Measurements from ENCODE around the gene SAMD14. TPM values are rescaled to one million over a fixed set of nuclear protein-coding genes. Genes with fewer than 3 reads are reported as not detected.

The SAMD14 gene
- total and polyA plus RNA-seq, 7 donors: 0.55 to 2.7 (median 1.0) TPM

GRCh38 chr17:50175035-50175807 lies 45.3 kb upstream of the SAMD14 start:
- WGBS, 3 donors: 82 to 91% (median 85%) methylated on average over 16 of the region's 16 CpGs
- Histone ChIP-seq H3K9me3 (no peaks in the 10 kb centered on the region), H3K27ac (peak overlapping the region; percentile 88), H3K4me3 (no peak overlapping the region), H3K27me3 (ENCODE audit: insufficient read depth in 3 of 3, low read length in 2 of 3) (no peaks in the 10 kb centered on the region), H3K4me1 (peaks cover 60% of the 10 kb centered on the region), H3K36me3 (ENCODE audit: insufficient read depth in 1 of 2, low read depth in 1 of 2) (peaks cover 0 to 48% of the 10 kb centered on the region in 2 donors)
- TF ChIP-seq CTCF (IDR thresholded peaks at IDR 0.05): no peak
- intact Hi-C loops (cut with DNase I): loop anchor here in 1 of 2 donors (5.0 kb wide), 1 partner anchor 38 kb away; no protein-coding TSS in a partner anchor
- no peak for ATAC-seq
- DNase-seq: peak; percentile 15 to 52

- intact Hi-C loops (cut with DNase I): loop anchor here in 1 of 2 donors (5.0 kb wide), 1 partner anchor 57 kb away; no protein-coding TSS in a partner anchor
- 71 to 74% (median 72%) methylated on average over 6 of the region's 6 CpGs for WGBS, 3 donors
- peak overlapping the region; percentile 61 for H3K27ac ChIP-seq
- DNase-seq: peak; percentile 4 to 35
- no peak overlapping the region for H3K4me3 ChIP-seq
- H3K9me3 ChIP-seq: no peaks in the 10 kb centered on the region
- H3K4me1 ChIP-seq: peaks cover 64% of the 10 kb centered on the region
- peaks cover 0 to 56% of the 10 kb centered on the region in 2 donors for H3K36me3 ChIP-seq (ENCODE audit: insufficient read depth in 1 of 2, low read depth in 1 of 2)
- no peaks in the 10 kb centered on the region for H3K27me3 ChIP-seq (ENCODE audit: insufficient read depth in 3 of 3, low read length in 2 of 3)
- no peak for ATAC-seq
- no peak for TF ChIP-seq CTCF (IDR thresholded peaks at IDR 0.05)
These were observed 44.5 kb upstream of the SAMD14 start for GRCh38 chr17:50174444-50174843.

- intact Hi-C loops (cut with DNase I): loop anchor here in 1 of 2 donors (5.0 kb wide), 1 partner anchor 56 kb away; no protein-coding TSS in a partner anchor
- ATAC-seq (no peak), DNase-seq (peak; percentile 38 to 62)
- Histone ChIP-seq H3K4me3 (no peak overlapping the region), H3K9me3 (no peaks in the 10 kb centered on the region), H3K27ac (peak overlapping the region; percentile 61), H3K4me1 (peaks cover 65% of the 10 kb centered on the region), H3K36me3 (ENCODE audit: insufficient read depth in 1 of 2, low read depth in 1 of 2) (peaks cover 0 to 64% of the 10 kb centered on the region in 2 donors), H3K27me3 (ENCODE audit: insufficient read depth in 3 of 3, low read length in 2 of 3) (no peaks in the 10 kb centered on the region)
- 31 to 55% (median 36%) methylated on average over 10 of the region's 10 CpGs for WGBS, 3 donors
- TF ChIP-seq CTCF (IDR thresholded peaks at IDR 0.05): no peak
These were observed 43.5 kb upstream of the SAMD14 start for GRCh38 chr17:50173335-50173941.

GRCh38 chr17:50172936-50173334 lies 43.0 kb upstream of the SAMD14 start:
- intact Hi-C loops (cut with DNase I): loop anchor here in 1 of 2 donors (5.0 kb wide), 1 partner anchor 56 kb away; no protein-coding TSS in a partner anchor

More at GRCh38 chr17:50172936-50173334, 43.0 kb upstream of the SAMD14 start:
- peak overlapping the region; percentile 61 for H3K27ac ChIP-seq
- TF ChIP-seq CTCF (IDR thresholded peaks at IDR 0.05): no peak
- no peaks in the 10 kb centered on the region for H3K9me3 ChIP-seq
- H3K36me3 ChIP-seq (ENCODE audit: insufficient read depth in 1 of 2, low read depth in 1 of 2): peaks cover 0 to 69% of the 10 kb centered on the region in 2 donors
- H3K4me3 ChIP-seq: no peak overlapping the region
- H3K27me3 ChIP-seq (ENCODE audit: insufficient read depth in 3 of 3, low read length in 2 of 3): no peaks in the 10 kb centered on the region
- no peak for DNase-seq
- 28 to 53% (median 41%) methylated on average over 6 of the region's 6 CpGs for WGBS, 3 donors
- ATAC-seq: no peak
- H3K4me1 ChIP-seq: peaks cover 65% of the 10 kb centered on the region

All from psoas muscle (tissue), 8 donors.